Mesenchymal stem cell (in vitro differentiated cells and primary cell): Measurements from ENCODE around the gene KRTAP10-10.

Source experiments
- DNase-seq: peaks from one replicate; pipeline ENCODE4 v3.0.0-alpha.2; 2013
- H2AFZ ChIP-seq: one replicate; pipeline ENCODE4 v1.6.1; 2013; ENCODE audit warnings: low read depth, mild to moderate bottlenecking, control low read depth, inconsistent platforms, low read length, moderate library complexity
- H2AK5ac ChIP-seq: 2 replicates; pipeline ENCODE4 v1.6.1; 2013; ENCODE audit warnings: low read length, moderate library complexity, mild to moderate bottlenecking, inconsistent platforms; ENCODE audit not compliant: severe bottlenecking
- H2BK120ac ChIP-seq: one replicate; pipeline ENCODE4 v1.6.1; 2013; ENCODE audit warnings: low read depth, mild to moderate bottlenecking, inconsistent platforms, low read length, moderate library complexity
- H2BK12ac ChIP-seq, 2 experiments: one replicate each; pipeline ENCODE4 v1.6.1; 2013; ENCODE audit warnings: inconsistent platforms in 2 of 2, low read length in 2 of 2, mild to moderate bottlenecking in 2 of 2, moderate library complexity in 2 of 2, control low read depth in 1 of 2
- H2BK15ac ChIP-seq: one replicate; pipeline ENCODE4 v1.6.1; 2013; ENCODE audit warnings: mild to moderate bottlenecking, low read depth, inconsistent platforms; ENCODE audit not compliant: poor library complexity, severe bottlenecking
- H2BK5ac ChIP-seq: 2 replicates; pipeline ENCODE4 v1.6.1; 2013; ENCODE audit warnings: low read depth, mild to moderate bottlenecking, low read length, control low read depth, inconsistent platforms; ENCODE audit not compliant: poor library complexity, severe bottlenecking
- H3K14ac ChIP-seq, 2 experiments: one replicate each; pipeline ENCODE4 v1.6.1; 2013; ENCODE audit warnings: inconsistent platforms in 2 of 2, low read length in 2 of 2, control low read depth in 1 of 2, mild to moderate bottlenecking in 1 of 2, moderate library complexity in 1 of 2
- H3K18ac ChIP-seq, 2 experiments: one replicate each; pipeline ENCODE4 v1.6.1; 2013; ENCODE audit warnings: inconsistent platforms in 2 of 2, low read length in 2 of 2, control low read depth in 1 of 2, low read depth in 1 of 2, mild to moderate bottlenecking in 1 of 2
- H3K23ac ChIP-seq, 2 experiments: one replicate each; pipeline ENCODE4 v1.6.1; 2013; ENCODE audit warnings: inconsistent platforms in 2 of 2, low read length in 2 of 2, mild to moderate bottlenecking in 2 of 2, moderate library complexity in 2 of 2, control low read depth in 1 of 2
- H3K27ac ChIP-seq: 2 replicates; pipeline ENCODE4 v1.5.1; 2013; ENCODE audit warnings: mild to moderate bottlenecking, moderate library complexity, low read length, control low read depth, inconsistent platforms; ENCODE audit not compliant: poor library complexity, severe bottlenecking
- H3K27me3 ChIP-seq, 2 experiments: 2 replicates each; pipeline versions ENCODE4 v1.6.1 to v1.7.0; 2013; ENCODE audit warnings: low read length in 2 of 2, mild to moderate bottlenecking in 2 of 2, moderate library complexity in 2 of 2, control low read depth in 1 of 2, inconsistent platforms in 1 of 2; ENCODE audit not compliant: control insufficient read depth in 1 of 2, insufficient read depth in 1 of 2
- H3K36me3 ChIP-seq, 2 experiments: 2 replicates each; pipeline versions ENCODE4 v1.6.1 to v1.7.0; 2013; ENCODE audit warnings: low read length in 2 of 2, control low read depth in 1 of 2, inconsistent platforms in 1 of 2, low read depth in 1 of 2, mild to moderate bottlenecking in 1 of 2; ENCODE audit not compliant: insufficient read depth in 2 of 2, control insufficient read depth in 1 of 2
- H3K4ac ChIP-seq, 2 experiments: one replicate each; pipeline ENCODE4 v1.6.1; 2013; ENCODE audit warnings: inconsistent platforms in 2 of 2, low read length in 2 of 2, mild to moderate bottlenecking in 2 of 2, moderate library complexity in 2 of 2, control low read depth in 1 of 2, low read depth in 1 of 2
- H3K4me1 ChIP-seq: 2 replicates; pipeline ENCODE4 v1.6.1; 2013; ENCODE audit warnings: low read depth, low read length, control low read depth; ENCODE audit not compliant: control insufficient read depth, insufficient read depth
- H3K4me2 ChIP-seq: 2 replicates; pipeline ENCODE4 v1.6.1; 2013; ENCODE audit warnings: low read length, mild to moderate bottlenecking, inconsistent platforms; ENCODE audit not compliant: poor library complexity, severe bottlenecking
- H3K4me3 ChIP-seq, 2 experiments: 2 replicates each; pipeline versions ENCODE4 v1.5.1 to v1.7.0; 2013; ENCODE audit warnings: low read length in 2 of 2, mild to moderate bottlenecking in 2 of 2, control low read depth in 1 of 2, low read depth in 1 of 2; ENCODE audit not compliant: insufficient read depth in 1 of 2
- H3K79me1 ChIP-seq: replicated peaks from 2 replicates; pipeline ENCODE4 v1.6.1; 2013; ENCODE audit warnings: mild to moderate bottlenecking, control low read depth, low read length, inconsistent platforms; ENCODE audit not compliant: poor library complexity, severe bottlenecking
- H3K9ac ChIP-seq: 2 replicates; pipeline ENCODE4 v1.7.0; 2013; ENCODE audit warnings: mild to moderate bottlenecking, low read length, moderate library complexity
- H3K9me3 ChIP-seq: 2 replicates; pipeline ENCODE4 v1.7.0; 2013; ENCODE audit warnings: mild to moderate bottlenecking, low read length; ENCODE audit not compliant: control insufficient read depth
- H4K8ac ChIP-seq: one replicate; pipeline ENCODE4 v1.6.1; 2013; ENCODE audit warnings: inconsistent platforms, mild to moderate bottlenecking, low read length, moderate library complexity
- H4K91ac ChIP-seq: one replicate; pipeline ENCODE4 v1.6.1; 2013; ENCODE audit warnings: mild to moderate bottlenecking, low read length, inconsistent platforms
- WGBS: methylation state at CpG from one replicate; pipeline ENCODE4 v1.1.7; 2013; ENCODE audit warnings: mixed read lengths; 5-methylcytosine and 5-hydroxymethylcytosine counted together

Gene KRTAP10-10

DNA sequence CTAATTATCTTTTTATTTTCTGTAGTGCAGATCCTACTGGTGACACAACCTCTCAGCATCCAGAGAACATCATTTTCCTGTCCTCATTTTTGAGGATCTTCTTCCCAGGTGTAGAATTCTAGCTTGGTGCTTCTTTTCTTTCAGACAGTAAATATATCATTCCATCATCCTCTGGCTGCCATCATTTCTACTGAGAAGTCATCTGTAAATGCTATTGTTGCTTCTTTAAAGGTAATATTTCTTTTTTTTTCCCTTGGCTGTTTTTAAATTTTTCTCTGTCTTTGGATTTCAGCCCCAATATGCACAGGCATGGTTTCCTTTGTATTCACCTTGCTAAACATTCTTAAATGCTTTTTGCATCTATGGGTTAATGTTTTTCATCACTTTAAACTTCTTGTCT, 13.6 kb upstream of the KRTAP10-10 start:
- Histone ChIP-seq H3K18ac (no peak overlapping the region), H3K4me1 (no peaks in the 10 kb centered on the region), H3K14ac (no peak overlapping the region), H3K36me3 (no peaks in the 10 kb centered on the region), H2BK5ac (no peak overlapping the region), H2AFZ (no peak overlapping the region), H3K9me3 (peaks cover 56% of the 10 kb centered on the region), H3K79me1 (no peaks in the 10 kb centered on the region), H3K4ac (no peak overlapping the region), H4K91ac (no peak overlapping the region), H3K4me3 (no peak overlapping the region), H3K27ac (no peak overlapping the region), H2AK5ac (no peak overlapping the region), H2BK12ac (no peak overlapping the region), H3K23ac (no peak overlapping the region), H2BK15ac (no peak overlapping the region), H3K27me3 (no peaks in the 10 kb centered on the region), H2BK120ac (no peak overlapping the region), H3K9ac (no peak overlapping the region), H3K4me2 (no peak overlapping the region), H4K8ac (no peak overlapping the region)
- no peak for DNase-seq

DNA sequence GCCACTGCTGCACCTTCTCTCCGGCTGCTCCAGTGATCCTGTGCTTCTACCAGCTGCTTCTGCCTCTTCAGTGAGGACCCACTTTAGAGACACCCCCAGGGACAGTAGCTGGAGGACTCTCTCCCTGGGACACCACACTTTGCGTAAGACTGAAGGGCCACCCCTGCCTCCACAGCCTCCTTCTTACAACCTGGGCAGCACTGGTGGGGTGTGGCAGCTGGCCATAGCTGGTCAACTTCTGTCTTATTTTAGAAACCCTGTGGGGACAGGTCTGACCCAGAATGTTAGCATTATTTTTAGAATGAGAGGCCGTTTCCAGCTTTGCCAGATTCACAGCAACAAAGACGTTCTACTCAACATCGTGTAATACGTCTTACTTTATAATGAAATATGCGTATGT, 11.4 kb upstream of the KRTAP10-10 start:
- Histone ChIP-seq H3K23ac (no peak overlapping the region), H2BK15ac (no peak overlapping the region), H3K4me1 (no peaks in the 10 kb centered on the region), H3K4me2 (no peak overlapping the region), H3K27ac (no peak overlapping the region), H2BK120ac (no peak overlapping the region), H3K79me1 (no peaks in the 10 kb centered on the region), H2AFZ (no peak overlapping the region), H3K36me3 (no peaks in the 10 kb centered on the region), H3K27me3 (no peaks in the 10 kb centered on the region), H2AK5ac (no peak overlapping the region), H3K9me3 (peaks cover 42% of the 10 kb centered on the region), H2BK5ac (no peak overlapping the region), H4K91ac (no peak overlapping the region), H3K14ac (no peak overlapping the region), H3K18ac (no peak overlapping the region), H2BK12ac (no peak overlapping the region), H3K9ac (no peak overlapping the region), H4K8ac (no peak overlapping the region), H3K4ac (no peak overlapping the region), H3K4me3 (no peak overlapping the region)
- 79% methylated on average over 4 of the region's 7 CpGs for WGBS
- DNase-seq = no peak

DNA sequence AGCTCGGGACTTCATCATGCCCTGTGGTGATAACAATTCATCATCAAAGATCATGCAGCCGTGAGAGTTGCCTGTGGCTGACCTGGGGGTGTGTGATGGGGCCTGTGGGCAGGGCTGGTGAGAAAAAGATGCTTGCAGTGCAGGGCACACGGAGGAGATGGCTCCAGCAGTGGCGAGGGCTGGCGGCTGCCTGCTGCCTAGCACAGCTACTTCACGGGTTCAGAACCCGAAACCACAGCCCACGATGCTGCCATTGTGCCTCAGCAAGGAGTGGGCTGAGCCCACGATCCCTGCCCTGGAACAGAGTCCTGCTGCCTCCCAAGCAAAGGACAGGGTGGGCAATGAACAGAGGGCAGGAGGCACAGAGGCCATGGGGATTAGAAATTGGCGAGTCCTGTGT, 10.9 kb upstream of the KRTAP10-10 start:
- Histone ChIP-seq H2BK5ac (no peak overlapping the region), H3K9ac (no peak overlapping the region), H3K4me3 (no peak overlapping the region), H3K27me3 (no peaks in the 10 kb centered on the region), H2BK12ac (no peak overlapping the region), H3K79me1 (no peaks in the 10 kb centered on the region), H2BK15ac (no peak overlapping the region), H3K9me3 (peaks cover 47% of the 10 kb centered on the region), H3K4me2 (no peak overlapping the region), H3K27ac (no peak overlapping the region), H3K18ac (no peak overlapping the region), H3K14ac (no peak overlapping the region), H4K91ac (no peak overlapping the region), H3K36me3 (no peaks in the 10 kb centered on the region), H3K4ac (no peak overlapping the region), H3K23ac (no peak overlapping the region), H2AK5ac (no peak overlapping the region), H2BK120ac (no peak overlapping the region), H4K8ac (no peak overlapping the region), H2AFZ (no peak overlapping the region), H3K4me1 (no peaks in the 10 kb centered on the region)
- WGBS = 74% methylated on average over 10 of the region's 10 CpGs
- no peak for DNase-seq

DNA sequence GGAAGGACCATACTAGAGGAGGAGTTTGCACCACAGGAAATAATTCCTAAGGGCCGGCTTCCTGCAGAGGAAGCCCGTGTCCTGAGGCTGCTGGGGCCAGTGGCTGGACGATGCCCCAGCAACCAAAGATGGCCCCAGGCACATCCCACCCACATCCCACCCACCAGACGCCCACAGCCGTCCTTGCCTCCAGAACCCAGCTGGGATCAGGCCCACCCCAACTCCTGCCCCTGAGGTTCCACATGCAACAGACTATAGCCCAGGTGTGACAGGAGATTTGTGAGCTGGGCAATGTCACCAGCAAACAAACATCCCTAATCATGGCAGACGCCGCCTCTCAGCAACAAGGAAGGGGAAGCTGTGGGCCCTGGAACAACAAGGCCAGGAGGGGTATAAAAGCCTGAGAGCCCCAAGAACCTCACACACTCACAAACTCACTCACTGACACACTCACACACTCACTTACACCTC, 10.4 kb upstream of the KRTAP10-10 start, which contains the start of gene KRTAP10-9:
TSS of gene KRTAP10-9 (plus strand) at position 421 of the 471 bp plus-strand sequence. CDS start 79 bp downstream, outside the sequence.
- 68% methylated on average over 7 of the region's 7 CpGs for WGBS
- no peak within 1 kb of the TSS for H3K9ac ChIP-seq
- no peak within 1 kb of the TSS for H4K91ac ChIP-seq
- no peaks in the 10 kb centered on the region for H3K4me1 ChIP-seq
- no peak within 1 kb of the TSS for H3K18ac ChIP-seq
- H2BK120ac ChIP-seq = no peak within 1 kb of the TSS
- H3K4me2 ChIP-seq = no peak within 1 kb of the TSS
- H2BK5ac ChIP-seq = no peak within 1 kb of the TSS
- no peak within 1 kb of the TSS for H3K14ac ChIP-seq
- no peak within 1 kb of the TSS for H3K4me3 ChIP-seq
- no peaks in the 10 kb centered on the region for H3K27me3 ChIP-seq
- H2BK12ac ChIP-seq = no peak within 1 kb of the TSS
- H3K79me1 ChIP-seq = no peaks in the 10 kb centered on the region
- no peak within 1 kb of the TSS for H3K27ac ChIP-seq
- no peak within 1 kb of the TSS for H2AK5ac ChIP-seq
- H2BK15ac ChIP-seq = no peak within 1 kb of the TSS
- H2AFZ ChIP-seq = no peak within 1 kb of the TSS
- DNase-seq = no peak
- no peak within 1 kb of the TSS for H4K8ac ChIP-seq
- H3K36me3 ChIP-seq = no peaks in the 10 kb centered on the region
- H3K4ac ChIP-seq = no peak within 1 kb of the TSS
- no peak within 1 kb of the TSS for H3K23ac ChIP-seq
- peaks cover 51% of the 10 kb centered on the region for H3K9me3 ChIP-seq
